CD4-positive, alpha-beta T cell treated with Interleukin-6 for 4 hours (primary cell): ENCODE measurements around the gene NCKAP5.

Experiments used
- DNase-seq: peaks from one replicate; pipeline ENCODE4 v3.0.0-alpha.2; 2020; ENCODE audit warnings: mixed read lengths

The NCKAP5 gene

GRCh38 chr2:133315280-133315679, 253.0 kb downstream of the NCKAP5 start:
- DNase-seq, result no peak

- DNase-seq, result no peak
Observed at GRCh38 chr2:133314795-133315194, 253.5 kb downstream of the NCKAP5 start.

DNA sequence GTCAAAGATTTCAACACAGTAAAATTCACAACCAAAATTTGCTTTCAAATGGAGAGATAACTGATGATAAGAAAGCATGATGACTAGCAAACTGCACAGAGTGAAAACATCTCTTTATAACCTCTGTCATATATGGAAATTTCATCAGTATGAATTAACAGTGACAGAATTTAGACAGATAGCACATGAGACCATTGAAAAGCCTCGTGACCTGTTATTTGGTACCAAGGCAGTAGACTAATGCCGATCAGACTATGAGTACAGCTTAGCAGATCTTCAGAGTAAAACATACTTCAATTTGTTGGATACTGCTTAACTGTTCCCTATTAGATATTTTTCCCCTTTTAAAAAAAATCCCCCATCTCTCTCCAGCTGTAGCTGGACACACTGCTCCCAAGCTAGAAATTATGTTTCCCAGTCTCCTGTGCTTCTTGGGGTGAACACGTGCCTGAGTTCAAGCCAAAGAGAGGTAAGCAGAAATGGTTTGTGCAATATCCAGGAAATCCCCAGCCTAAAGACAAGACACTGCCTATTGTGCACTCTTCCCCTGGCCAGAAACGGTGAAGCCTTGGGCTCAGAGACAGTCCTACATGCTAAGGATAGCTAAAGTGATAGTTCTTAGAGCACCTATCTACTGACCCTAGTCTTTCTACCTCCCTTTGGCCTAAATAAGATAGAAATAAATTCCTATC, 256.1 kb downstream of the NCKAP5 start:
- no peak for DNase-seq

GRCh38 chr2:133306236-133306635, 262.0 kb downstream of the NCKAP5 start:
- no peak for DNase-seq

GRCh38 chr2:133304344-133304743, 263.9 kb downstream of the NCKAP5 start:
- no peak for DNase-seq

DNA sequence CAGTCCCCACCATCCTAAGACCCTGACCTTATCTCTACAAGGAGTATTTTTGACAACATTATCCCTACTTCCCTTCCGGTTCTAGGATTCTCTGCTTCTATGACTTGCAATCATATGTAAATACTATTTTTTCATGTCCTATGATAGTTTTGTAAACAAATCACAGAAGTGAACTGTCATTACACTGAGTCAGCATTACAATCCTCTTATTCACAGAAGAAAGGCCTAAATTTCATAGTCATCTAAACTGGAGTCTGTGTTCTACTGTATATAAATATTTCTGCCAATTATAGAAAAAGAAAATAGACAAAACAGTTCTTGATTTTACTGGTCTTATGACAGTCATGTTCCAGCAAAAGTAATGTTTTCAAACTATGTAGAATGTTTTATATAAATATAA, 265.1 kb downstream of the NCKAP5 start:
- no peak for DNase-seq

DNA sequence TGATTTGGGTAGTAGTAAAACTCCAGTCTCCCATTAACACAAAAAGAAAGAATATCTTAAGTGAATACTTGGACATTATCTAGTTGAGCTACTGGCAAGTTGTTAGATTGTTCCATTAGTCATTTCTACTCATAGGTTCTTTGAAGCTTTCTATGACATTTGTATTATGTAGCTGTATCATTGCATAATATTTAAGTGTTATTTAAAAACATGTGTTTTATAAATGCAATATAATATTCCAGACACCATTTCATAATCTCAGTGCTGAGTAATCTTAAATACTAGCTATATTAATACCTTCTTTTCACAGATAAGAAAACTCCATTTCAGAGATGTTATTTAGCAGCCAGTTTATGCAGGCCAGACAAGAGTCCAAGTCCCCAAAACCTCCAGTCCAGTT, 271.9 kb downstream of the NCKAP5 start:
- DNase-seq, result no peak

DNA sequence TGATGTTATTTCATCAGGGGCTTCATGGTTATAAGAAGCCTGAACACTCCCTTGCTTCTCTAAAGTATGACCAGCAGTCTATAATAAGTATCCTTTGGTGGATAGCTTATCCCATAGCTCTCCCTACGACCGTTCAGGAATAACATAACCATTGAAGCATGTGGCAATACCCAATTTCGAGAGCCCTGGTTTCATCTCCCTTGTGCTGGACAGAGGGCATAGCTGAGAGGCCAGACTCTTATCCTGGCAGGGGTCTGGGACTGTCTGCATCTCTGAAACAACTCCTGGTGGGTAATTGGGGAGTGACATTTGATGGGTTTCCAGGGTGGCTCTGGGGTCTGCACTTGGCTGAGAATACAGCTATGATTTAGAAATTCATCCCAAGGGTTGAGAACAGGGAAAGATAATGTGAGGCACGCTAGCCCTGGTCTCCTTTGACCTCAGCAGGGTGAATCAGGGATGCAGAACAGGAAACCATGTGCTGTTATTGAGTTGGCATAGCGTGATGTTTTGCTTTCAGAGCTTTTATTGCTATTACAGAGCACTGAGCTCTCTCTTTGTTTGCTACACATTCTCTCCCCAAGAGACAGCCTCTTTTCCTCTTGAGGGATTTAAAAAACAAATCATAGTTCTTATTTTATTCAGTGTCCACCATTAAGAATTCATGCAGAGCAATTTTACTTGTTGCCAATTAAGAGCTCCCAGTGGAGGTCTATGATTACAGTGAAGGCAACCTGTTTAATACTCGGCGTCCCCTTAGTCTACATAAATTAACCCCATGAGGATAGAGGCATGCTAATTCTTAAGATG, 274.5 kb downstream of the NCKAP5 start:
- DNase-seq, result no peak

DNA sequence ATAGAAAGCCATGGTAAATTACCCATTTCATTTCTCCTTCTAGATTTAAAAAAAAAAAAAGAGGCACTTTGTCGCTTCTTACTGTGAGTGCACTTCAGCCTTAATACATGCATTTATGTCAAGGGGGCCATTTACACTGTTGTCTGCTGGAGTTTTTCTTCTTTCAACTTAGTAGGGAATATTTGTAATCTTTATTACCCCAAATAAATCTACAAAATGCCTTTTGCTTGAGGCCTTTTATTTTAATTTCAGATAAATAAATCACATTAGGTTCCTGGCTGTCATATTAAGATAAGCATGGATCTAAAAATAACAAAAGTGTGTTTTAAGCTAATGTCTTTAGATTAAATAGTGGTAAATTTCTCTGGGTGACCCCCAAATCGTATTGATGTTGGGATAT, 276.0 kb downstream of the NCKAP5 start:
- no peak for DNase-seq

- no peak for DNase-seq
Observed at GRCh38 chr2:133287709-133288108, 280.6 kb downstream of the NCKAP5 start.

GRCh38 chr2:133286326-133286922, 281.8 kb downstream of the NCKAP5 start:
- no peak for DNase-seq

DNA sequence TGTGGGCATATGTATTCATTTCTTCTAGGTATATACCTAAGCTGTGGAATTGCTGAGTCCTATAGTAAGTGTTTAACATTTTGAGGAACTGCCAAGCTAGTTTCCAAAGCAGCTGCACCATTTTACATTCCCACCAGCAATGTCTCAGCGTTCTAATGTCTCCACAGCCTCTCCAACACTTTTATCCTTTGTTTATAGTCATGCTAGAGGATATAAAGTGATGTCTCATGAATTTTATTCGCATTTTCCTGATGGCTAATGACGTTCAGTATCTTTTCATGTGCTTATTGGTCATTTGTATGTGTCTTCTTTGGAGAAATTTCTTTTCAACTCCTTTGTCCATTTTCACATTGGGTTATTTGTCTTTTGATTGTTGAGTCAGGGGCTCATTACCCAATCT, 295.2 kb downstream of the NCKAP5 start:
- DNase-seq, result no peak

DNA sequence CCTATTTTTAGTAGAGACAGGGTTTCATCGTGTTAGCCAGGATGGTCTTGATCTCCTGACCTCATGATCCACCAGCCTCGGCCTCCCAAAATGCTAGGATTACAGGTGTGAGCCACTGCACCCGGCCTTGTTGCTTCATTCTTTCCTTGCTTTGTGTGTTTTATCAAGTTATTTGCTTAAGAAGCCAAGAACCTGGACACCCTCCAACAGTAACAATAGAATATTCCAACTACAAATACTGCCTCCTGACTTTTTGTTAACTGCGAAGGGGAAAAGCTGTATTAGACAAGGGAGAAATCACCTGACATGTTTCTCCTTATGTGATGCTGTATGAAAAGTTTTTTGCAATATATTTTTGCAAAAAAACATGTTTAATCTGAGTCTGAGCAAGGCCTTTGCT, 297.2 kb downstream of the NCKAP5 start:
- no peak for DNase-seq

- DNase-seq, result no peak
Observed at GRCh38 chr2:133270550-133270949, 297.7 kb downstream of the NCKAP5 start.

GRCh38 chr2:133266926-133267590, 301.2 kb downstream of the NCKAP5 start:
- DNase-seq, result no peak

- DNase-seq, result no peak
Observed at GRCh38 chr2:133266041-133266925, 302.0 kb downstream of the NCKAP5 start.

GRCh38 chr2:133265432-133265949, 302.8 kb downstream of the NCKAP5 start:
- DNase-seq, result no peak

DNA sequence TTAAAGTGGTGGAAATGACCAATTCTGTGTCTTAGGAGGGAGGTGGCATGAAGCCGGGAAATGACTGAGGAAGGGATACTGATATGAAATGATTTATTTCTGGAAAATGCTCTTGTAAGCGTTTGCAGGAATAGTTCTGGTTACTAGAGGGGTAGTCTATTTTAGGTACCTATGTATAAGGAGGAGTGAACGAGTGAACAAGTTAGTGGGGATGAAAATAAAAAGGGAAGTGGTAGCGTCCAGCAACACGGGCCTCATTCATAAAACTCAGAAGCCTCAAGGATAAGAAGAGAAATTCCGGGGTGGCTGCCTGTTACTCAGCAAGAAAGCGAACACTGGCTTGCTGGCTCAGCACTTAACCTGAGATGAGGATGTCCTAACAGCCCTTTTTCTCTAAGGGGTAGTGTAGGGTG, 303.3 kb downstream of the NCKAP5 start:
- no peak for DNase-seq

- no peak for DNase-seq
Observed at GRCh38 chr2:133262893-133263292, 305.4 kb downstream of the NCKAP5 start.

- no peak for DNase-seq
Observed at GRCh38 chr2:133255360-133255759, 312.9 kb downstream of the NCKAP5 start.

GRCh38 chr2:133253793-133254192, 314.5 kb downstream of the NCKAP5 start:
- DNase-seq, result no peak

- DNase-seq, result no peak
Observed at GRCh38 chr2:133252780-133253355, 315.4 kb downstream of the NCKAP5 start.
